GM12873 (cell line): Measurements from ENCODE around the gene SRD5A2.

Experiments used
- TF ChIP-seq, protein P1 (sequence below): IDR thresholded peaks from 2 replicates; pipeline ENCODE4 v1.5.1; 2012; ENCODE audit warnings: low read depth, mild to moderate bottlenecking, moderate library complexity, low read length, control low read depth; ENCODE audit not compliant: insufficient read depth; ENCODE audit errors: missing control alignments

Gene SRD5A2, protein sequence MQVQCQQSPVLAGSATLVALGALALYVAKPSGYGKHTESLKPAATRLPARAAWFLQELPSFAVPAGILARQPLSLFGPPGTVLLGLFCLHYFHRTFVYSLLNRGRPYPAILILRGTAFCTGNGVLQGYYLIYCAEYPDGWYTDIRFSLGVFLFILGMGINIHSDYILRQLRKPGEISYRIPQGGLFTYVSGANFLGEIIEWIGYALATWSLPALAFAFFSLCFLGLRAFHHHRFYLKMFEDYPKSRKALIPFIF

GRCh38 chr2:31580321-31581117 is at the start of gene SRD5A2:
TSS of gene SRD5A2 (minus strand) at chr2:31580938. CDS start at chr2:31580900, 38 bp downstream.
- TF ChIP-seq, protein P1, sequence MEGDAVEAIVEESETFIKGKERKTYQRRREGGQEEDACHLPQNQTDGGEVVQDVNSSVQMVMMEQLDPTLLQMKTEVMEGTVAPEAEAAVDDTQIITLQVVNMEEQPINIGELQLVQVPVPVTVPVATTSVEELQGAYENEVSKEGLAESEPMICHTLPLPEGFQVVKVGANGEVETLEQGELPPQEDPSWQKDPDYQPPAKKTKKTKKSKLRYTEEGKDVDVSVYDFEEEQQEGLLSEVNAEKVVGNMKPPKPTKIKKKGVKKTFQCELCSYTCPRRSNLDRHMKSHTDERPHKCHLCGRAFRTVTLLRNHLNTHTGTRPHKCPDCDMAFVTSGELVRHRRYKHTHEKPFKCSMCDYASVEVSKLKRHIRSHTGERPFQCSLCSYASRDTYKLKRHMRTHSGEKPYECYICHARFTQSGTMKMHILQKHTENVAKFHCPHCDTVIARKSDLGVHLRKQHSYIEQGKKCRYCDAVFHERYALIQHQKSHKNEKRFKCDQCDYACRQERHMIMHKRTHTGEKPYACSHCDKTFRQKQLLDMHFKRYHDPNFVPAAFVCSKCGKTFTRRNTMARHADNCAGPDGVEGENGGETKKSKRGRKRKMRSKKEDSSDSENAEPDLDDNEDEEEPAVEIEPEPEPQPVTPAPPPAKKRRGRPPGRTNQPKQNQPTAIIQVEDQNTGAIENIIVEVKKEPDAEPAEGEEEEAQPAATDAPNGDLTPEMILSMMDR = no peak

GRCh38 chr2:31606509-31606908 is 25.8 kb upstream of the SRD5A2 start:
- TF ChIP-seq, protein P1 = no peak

DNA sequence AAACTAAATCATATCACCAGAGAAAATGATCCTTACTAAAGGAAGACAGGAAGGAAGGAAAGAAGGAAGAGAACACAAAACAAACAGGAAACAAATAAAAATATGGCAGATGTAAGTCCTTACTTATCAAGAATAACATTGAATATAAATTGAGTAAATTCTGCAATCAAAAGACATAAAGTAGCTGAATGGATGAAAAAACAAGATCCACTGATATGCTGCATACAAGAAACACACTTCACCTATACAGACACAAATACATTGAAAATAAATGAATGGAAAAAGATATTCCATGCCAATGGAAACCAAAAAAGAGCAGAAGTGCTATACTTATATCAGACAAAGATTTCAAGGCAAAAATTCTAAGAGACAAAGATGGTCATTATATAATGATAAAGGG is 18.0 kb upstream of the SRD5A2 start:
- TF ChIP-seq, protein P1 = no peak

DNA sequence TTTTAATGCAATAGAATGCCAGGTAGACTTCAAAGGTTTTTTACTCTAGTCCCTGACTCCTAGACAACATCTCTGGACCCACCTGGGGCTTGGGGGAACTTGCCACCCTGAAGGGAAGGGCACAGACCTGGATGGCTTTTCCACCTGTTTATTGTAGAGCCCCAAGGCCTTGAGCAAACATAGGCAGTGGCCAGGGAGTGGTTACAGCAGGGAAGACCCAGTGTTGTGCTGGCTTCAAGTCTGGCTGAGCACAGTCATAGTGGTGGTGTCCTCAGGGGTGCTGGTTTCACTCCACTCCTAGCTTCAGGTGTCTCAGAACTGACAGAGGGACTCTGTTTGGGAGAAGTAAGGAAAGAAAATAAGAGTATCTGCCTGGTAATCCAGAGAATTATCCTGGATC is 5.5 kb upstream of the SRD5A2 start:
- TF ChIP-seq, protein P1 = no peak

- TF ChIP-seq, protein P1 = no peak
Measured at GRCh38 chr2:31581124-31581795, 522 bp upstream of the SRD5A2 start.

- TF ChIP-seq, protein P1 = no peak
Measured at GRCh38 chr2:31579996-31580320, 780 bp downstream of the SRD5A2 start.

- TF ChIP-seq, protein P1 = no peak
Measured at GRCh38 chr2:31578316-31578715, 2.4 kb downstream of the SRD5A2 start.
